ENCODE results near the gene TRIM56. TPM values are rescaled to one million over a fixed set of nuclear protein-coding genes. Genes with fewer than 3 reads are reported as not detected.

TRIM56 gene
- polyA plus RNA-seq, 1 of the 3 experiments (the other 2 are of a cell fraction), result 2.5 TPM

- TF ChIP-seq, protein P1, sequence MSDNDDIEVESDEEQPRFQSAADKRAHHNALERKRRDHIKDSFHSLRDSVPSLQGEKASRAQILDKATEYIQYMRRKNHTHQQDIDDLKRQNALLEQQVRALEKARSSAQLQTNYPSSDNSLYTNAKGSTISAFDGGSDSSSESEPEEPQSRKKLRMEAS (IDR thresholded peaks at IDR 0.05; ENCODE audit: low read depth), result no peak
- no peak for TF ChIP-seq FOXM1 (IDR thresholded peaks at IDR 0.05; ENCODE audit: low read depth)
- no peak for TF ChIP-seq NRF1 (IDR thresholded peaks at IDR 0.05; ENCODE audit: low read depth, low read length)
- TF ChIP-seq CHD2 (IDR thresholded peaks at IDR 0.05; ENCODE audit: low read length, partially characterized antibody), result no peak
- no peak for TF ChIP-seq RFX5 (IDR thresholded peaks at IDR 0.05; ENCODE audit: low read length)
- no peak for TF ChIP-seq SIN3A (IDR thresholded peaks at IDR 0.05; ENCODE audit: borderline replicate concordance, low read depth, low read length)
- no peak for TF ChIP-seq RCOR1 (IDR thresholded peaks at IDR 0.05; ENCODE audit: low read length)
- TF ChIP-seq, protein P2, sequence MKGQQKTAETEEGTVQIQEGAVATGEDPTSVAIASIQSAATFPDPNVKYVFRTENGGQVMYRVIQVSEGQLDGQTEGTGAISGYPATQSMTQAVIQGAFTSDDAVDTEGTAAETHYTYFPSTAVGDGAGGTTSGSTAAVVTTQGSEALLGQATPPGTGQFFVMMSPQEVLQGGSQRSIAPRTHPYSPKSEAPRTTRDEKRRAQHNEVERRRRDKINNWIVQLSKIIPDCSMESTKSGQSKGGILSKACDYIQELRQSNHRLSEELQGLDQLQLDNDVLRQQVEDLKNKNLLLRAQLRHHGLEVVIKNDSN (IDR thresholded peaks at IDR 0.05; ENCODE audit: borderline replicate concordance, low read depth), result no peak
- no peak for TF ChIP-seq MXI1 (IDR thresholded peaks at IDR 0.05; ENCODE audit: low read depth, low read length)
- TF ChIP-seq GATA2 (CRISPR knock-in tag; IDR thresholded peaks at IDR 0.05), result no peak
These were observed 42.3 kb downstream of the TRIM56 start (continued) for GRCh38 chr7:101127460-101128039.

DNA sequence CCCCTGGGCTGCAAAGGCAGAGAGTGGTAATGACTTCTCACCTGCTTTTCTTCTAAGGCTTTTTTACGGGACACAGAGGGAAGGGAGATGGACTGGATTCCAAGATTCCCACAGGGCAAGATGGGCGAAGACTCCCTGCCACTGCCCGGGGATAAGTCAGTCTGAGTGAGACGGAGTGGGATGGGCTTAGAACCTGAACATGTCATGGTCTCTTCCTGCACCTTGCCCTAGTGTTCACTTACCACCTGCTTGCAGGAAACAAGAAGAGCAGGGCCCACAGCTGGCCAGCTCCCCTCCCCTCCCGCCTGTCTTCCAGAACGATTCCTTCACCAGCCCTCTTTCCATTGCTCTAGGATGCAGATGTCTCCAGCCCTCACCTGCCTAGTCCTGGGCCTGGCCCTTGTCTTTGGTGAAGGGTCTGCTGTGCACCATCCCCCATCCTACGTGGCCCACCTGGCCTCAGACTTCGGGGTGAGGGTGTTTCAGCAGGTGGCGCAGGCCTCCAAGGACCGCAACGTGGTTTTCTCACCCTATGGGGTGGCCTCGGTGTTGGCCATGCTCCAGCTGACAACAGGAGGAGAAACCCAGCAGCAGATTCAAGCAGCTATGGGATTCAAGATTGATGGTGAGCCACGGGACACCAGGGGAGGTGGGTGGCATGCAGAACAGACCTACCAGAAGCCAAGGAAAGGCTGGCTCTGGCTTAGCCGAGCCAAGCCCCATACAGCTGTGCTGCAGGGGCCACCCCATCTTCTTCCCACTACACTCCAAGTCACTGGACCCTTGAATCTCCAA lies 43.0 kb downstream of the TRIM56 start:
- Histone ChIP-seq H3K9me2 (no peaks in the 10 kb centered on the region), H2AFZ (ENCODE audit: low read depth) (no peak overlapping the region), H3K4me1 (ENCODE audit: control insufficient read depth in 1 of 2, insufficient read depth in 2 of 2, low read depth in 1 of 2, low read length in 1 of 2) (peaks cover 14 to 32% of the 10 kb centered on the region in 2 experiments; a peak in 3 of 4 replicates), H4K20me1 (ENCODE audit: insufficient read depth) (peaks cover 62% of the 10 kb centered on the region), H3K4me2 (peak overlapping the region; percentile 96), H3F3A (replicated peaks; ENCODE audit: insufficient read depth) (peaks cover 87% of the 10 kb centered on the region), H3K27ac (ENCODE audit: low read depth in 2 of 2, low read length in 1 of 2) (peak overlapping the region in 1 of 2 experiments; percentile 98; a peak in 2 of 4 replicates), H3K9me3 (no peaks in the 10 kb centered on the region), H3K27me3 (ENCODE audit: insufficient read depth) (no peaks in the 10 kb centered on the region), H3K4me3 (ENCODE audit: low read depth in 2 of 2, low read length in 1 of 2) (peak overlapping the region; percentile 46 to 85; a peak in 3 of 4 replicates), H3K9ac (peak overlapping the region; percentile 95), H3K79me2 (ENCODE audit: insufficient read depth) (peaks cover 86% of the 10 kb centered on the region), H3K36me3 (replicated peaks in 1 of 2; ENCODE audit: control insufficient read depth in 1 of 2, insufficient read depth in 2 of 2, low read length in 1 of 2) (peaks cover 4 to 60% of the 10 kb centered on the region in 2 experiments)
- ChIA-PET POLR2A (no interaction called here), CTCF (interaction anchor here (1.0 to 4.0 kb wide), 6 partner anchors 9 to 69 kb away, joined by 3 to 34 read pairs (median 12); no protein-coding TSS in a partner anchor)
- DNase-seq, result no peak
- 23% methylated on average over 14 of the region's 14 CpGs for WGBS (ENCODE audit: low lambda C conversion rate)
- TF ChIP-seq TEAD4 (IDR thresholded peaks at IDR 0.05; ENCODE audit: borderline replicate concordance, insufficient read depth), result no peak; the same call in 1 of the 2 replicates
- TF ChIP-seq TAF1 (IDR thresholded peaks at IDR 0.05; ENCODE audit: borderline replicate concordance, low read depth, low read length), result no peak
- TF ChIP-seq, protein P1 (IDR thresholded peaks at IDR 0.05; ENCODE audit: low read depth), result no peak; the same call in 1 of the 2 replicates
- no peak for TF ChIP-seq RCOR1 (IDR thresholded peaks at IDR 0.05; ENCODE audit: low read length)
- peak; percentile 21; the same call in 1 of the 2 replicates for TF ChIP-seq TCF12 (IDR thresholded peaks at IDR 0.05)
- no peak for TF ChIP-seq EZH2phosphoT487 (IDR thresholded peaks at IDR 0.05; ENCODE audit: borderline replicate concordance, low read depth)
- 0 out of 2 replicates have a peak, but pooled peaks have one; percentile 45 for TF ChIP-seq SIN3A (IDR thresholded peaks at IDR 0.05; ENCODE audit: borderline replicate concordance, low read depth, low read length)
- no peak for TF ChIP-seq MEF2A (IDR thresholded peaks at IDR 0.05; ENCODE audit: borderline replicate concordance, low read depth)
- TF ChIP-seq FOSL2 (IDR thresholded peaks at IDR 0.05; ENCODE audit: borderline replicate concordance, low read depth), result peak; percentile 2; the same call in 1 of the 2 replicates
- no peak for TF ChIP-seq FOXM1 (IDR thresholded peaks at IDR 0.05; ENCODE audit: low read depth)
- TF ChIP-seq, protein P2 (IDR thresholded peaks at IDR 0.05; ENCODE audit: borderline replicate concordance, low read depth), result no peak
- no peak for TF ChIP-seq FOXJ3 (CRISPR knock-in tag; IDR thresholded peaks at IDR 0.05)
- TF ChIP-seq USF2 (IDR thresholded peaks at IDR 0.05; ENCODE audit: borderline replicate concordance, low read depth, low read length), result no peak
- TF ChIP-seq, protein P3, sequence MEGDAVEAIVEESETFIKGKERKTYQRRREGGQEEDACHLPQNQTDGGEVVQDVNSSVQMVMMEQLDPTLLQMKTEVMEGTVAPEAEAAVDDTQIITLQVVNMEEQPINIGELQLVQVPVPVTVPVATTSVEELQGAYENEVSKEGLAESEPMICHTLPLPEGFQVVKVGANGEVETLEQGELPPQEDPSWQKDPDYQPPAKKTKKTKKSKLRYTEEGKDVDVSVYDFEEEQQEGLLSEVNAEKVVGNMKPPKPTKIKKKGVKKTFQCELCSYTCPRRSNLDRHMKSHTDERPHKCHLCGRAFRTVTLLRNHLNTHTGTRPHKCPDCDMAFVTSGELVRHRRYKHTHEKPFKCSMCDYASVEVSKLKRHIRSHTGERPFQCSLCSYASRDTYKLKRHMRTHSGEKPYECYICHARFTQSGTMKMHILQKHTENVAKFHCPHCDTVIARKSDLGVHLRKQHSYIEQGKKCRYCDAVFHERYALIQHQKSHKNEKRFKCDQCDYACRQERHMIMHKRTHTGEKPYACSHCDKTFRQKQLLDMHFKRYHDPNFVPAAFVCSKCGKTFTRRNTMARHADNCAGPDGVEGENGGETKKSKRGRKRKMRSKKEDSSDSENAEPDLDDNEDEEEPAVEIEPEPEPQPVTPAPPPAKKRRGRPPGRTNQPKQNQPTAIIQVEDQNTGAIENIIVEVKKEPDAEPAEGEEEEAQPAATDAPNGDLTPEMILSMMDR (IDR thresholded peaks at IDR 0.05), result peak; percentile 6; the same call in 1 of the 2 replicates
- TF ChIP-seq RXRA (IDR thresholded peaks at IDR 0.05; ENCODE audit: borderline replicate concordance, low read depth), result no peak
- TF ChIP-seq JUND (IDR thresholded peaks at IDR 0.05), result no peak
- TF ChIP-seq RFX5 (IDR thresholded peaks at IDR 0.05; ENCODE audit: low read length), result no peak
